Measurements from ENCODE around the gene TCEANC. TPM values are rescaled to one million over a fixed set of nuclear protein-coding genes. Genes with fewer than 3 reads are reported as not detected.

TCEANC gene
- total RNA-seq, 1 experiment from 2014 or later, result 3.1 TPM

- no peak overlapping the region for H3K27ac Mint-ChIP-seq
Measured at GRCh38 chrX:13607996-13608365, 45.0 kb upstream of the TCEANC start.

More at GRCh38 chrX:13607996-13608365, 45.0 kb upstream of the TCEANC start:
- no peak overlapping the region for H2BK120ac ChIP-seq (ENCODE audit: low read depth, low read length, poor library complexity, severe bottlenecking)
- no peak overlapping the region for H3K4me3 Mint-ChIP-seq
- no peak overlapping the region for H3K4ac ChIP-seq (ENCODE audit: low read depth, low read length)
- H4K20me1 ChIP-seq (ENCODE audit: control insufficient read depth, insufficient read depth, insufficient read length), result no peaks in the 10 kb centered on the region
- no peak overlapping the region for H2AFZ ChIP-seq (ENCODE audit: low read length)
- TF ChIP-seq, protein P1, sequence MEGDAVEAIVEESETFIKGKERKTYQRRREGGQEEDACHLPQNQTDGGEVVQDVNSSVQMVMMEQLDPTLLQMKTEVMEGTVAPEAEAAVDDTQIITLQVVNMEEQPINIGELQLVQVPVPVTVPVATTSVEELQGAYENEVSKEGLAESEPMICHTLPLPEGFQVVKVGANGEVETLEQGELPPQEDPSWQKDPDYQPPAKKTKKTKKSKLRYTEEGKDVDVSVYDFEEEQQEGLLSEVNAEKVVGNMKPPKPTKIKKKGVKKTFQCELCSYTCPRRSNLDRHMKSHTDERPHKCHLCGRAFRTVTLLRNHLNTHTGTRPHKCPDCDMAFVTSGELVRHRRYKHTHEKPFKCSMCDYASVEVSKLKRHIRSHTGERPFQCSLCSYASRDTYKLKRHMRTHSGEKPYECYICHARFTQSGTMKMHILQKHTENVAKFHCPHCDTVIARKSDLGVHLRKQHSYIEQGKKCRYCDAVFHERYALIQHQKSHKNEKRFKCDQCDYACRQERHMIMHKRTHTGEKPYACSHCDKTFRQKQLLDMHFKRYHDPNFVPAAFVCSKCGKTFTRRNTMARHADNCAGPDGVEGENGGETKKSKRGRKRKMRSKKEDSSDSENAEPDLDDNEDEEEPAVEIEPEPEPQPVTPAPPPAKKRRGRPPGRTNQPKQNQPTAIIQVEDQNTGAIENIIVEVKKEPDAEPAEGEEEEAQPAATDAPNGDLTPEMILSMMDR (conservative IDR thresholded peaks at IDR 0.05), result no peak
- H3K27me3 Mint-ChIP-seq (ENCODE audit: low read depth), result no peaks in the 10 kb centered on the region
- H3K27ac ChIP-seq (ENCODE audit: insufficient read length, low read depth, low read length), result no peak overlapping the region
- no peak overlapping the region for H3K18ac ChIP-seq (ENCODE audit: insufficient read length, low read depth, low read length)
- H3K56ac ChIP-seq (ENCODE audit: insufficient read length, low read depth, low read length), result no peak overlapping the region
- H3K4me2 ChIP-seq (ENCODE audit: insufficient read depth, insufficient read length, low read length), result no peak overlapping the region
- no peaks in the 10 kb centered on the region for H3K79me1 ChIP-seq (ENCODE audit: insufficient read depth, low read depth, low read length, poor library complexity, severe bottlenecking)
- H3K4me1 Mint-ChIP-seq, result peaks cover 7 to 14% of the 10 kb centered on the region in 2 experiments
- H2BK20ac ChIP-seq (ENCODE audit: low read depth, low read length, poor library complexity, severe bottlenecking), result no peak overlapping the region
- no peaks in the 10 kb centered on the region; a peak in 3 of 7 replicates for H3K36me3 Mint-ChIP-seq (ENCODE audit: insufficient read depth in 1 of 3, low read depth in 3 of 3)
- H2BK15ac ChIP-seq (ENCODE audit: low read depth, low read length), result no peak overlapping the region
- no peak overlapping the region for H4K8ac ChIP-seq (replicated peaks; ENCODE audit: insufficient read length, low read depth, low read length)
- H3K4me1 ChIP-seq (ENCODE audit: insufficient read depth, low read length), result no peaks in the 10 kb centered on the region
- H4K91ac ChIP-seq (ENCODE audit: insufficient read length, low read depth, low read length), result no peak overlapping the region
- no peaks in the 10 kb centered on the region for H3K27me3 ChIP-seq (ENCODE audit: insufficient read depth, low read length)
- DNase-seq, result no peak
- no peaks in the 10 kb centered on the region for H3K9me3 ChIP-seq (ENCODE audit: control insufficient read depth, low read depth, low read length)
- no peak overlapping the region for H3K9ac ChIP-seq (ENCODE audit: extremely low read depth, insufficient read length, low read length)
- no CpG with 5 or more reads among the region's 2 CpGs for WGBS (ENCODE audit: extremely low coverage, insufficient read length, low lambda C conversion rate)
- no peak overlapping the region for H2AK5ac ChIP-seq (ENCODE audit: insufficient read length, low read length)
- H4K5ac ChIP-seq (ENCODE audit: insufficient read length, low read depth, low read length), result no peak overlapping the region
- no peak overlapping the region for H3T11ph ChIP-seq (ENCODE audit: low read length)
- H3K79me2 ChIP-seq (ENCODE audit: insufficient read depth, low read length), result no peaks in the 10 kb centered on the region
- H3K23me2 ChIP-seq (ENCODE audit: insufficient read length, low read depth, low read length, poor library complexity, severe bottlenecking), result no peaks in the 10 kb centered on the region
- peaks cover 22 to 25% of the 10 kb centered on the region in 2 experiments for H3K9me3 Mint-ChIP-seq
- H3K14ac ChIP-seq (ENCODE audit: insufficient read depth, low read length), result no peak overlapping the region
- no peak overlapping the region for H3K23ac ChIP-seq (ENCODE audit: insufficient read length, low read depth, low read length)
- no peak overlapping the region for H2BK5ac ChIP-seq (ENCODE audit: insufficient read length, low read length)
- H2BK12ac ChIP-seq (ENCODE audit: insufficient read length, low read depth, low read length), result no peak overlapping the region

All from H9 (cell line).